Dermis microvascular lymphatic vessel endothelial cell (primary cell): ENCODE results near the gene SUCLA2. TPM values are rescaled to one million over a fixed set of nuclear protein-coding genes. Genes with fewer than 3 reads are reported as not detected.
A peak's percentile ranks its signal among the peaks of the same experiment; 100 is the strongest.

ENCODE experiments used
- DNase-seq, 2 donors: peaks; one replicate each; pipeline versions ENCODE4 v3.0.0 to v3.0.0-alpha.2; 2010; ENCODE audit warnings: low read depth in 2 of 2
- total RNA-seq: library from RNA; depleted of rRNA; stranded (reverse); fragments of >200 nt; gene quantifications from 2 replicates; pipeline ENCODE4 v1.2.1, GENCODE V29; 2014

Gene SUCLA2
- 30.1 and 30.6 TPM in 2 replicates for total RNA-seq

DNA sequence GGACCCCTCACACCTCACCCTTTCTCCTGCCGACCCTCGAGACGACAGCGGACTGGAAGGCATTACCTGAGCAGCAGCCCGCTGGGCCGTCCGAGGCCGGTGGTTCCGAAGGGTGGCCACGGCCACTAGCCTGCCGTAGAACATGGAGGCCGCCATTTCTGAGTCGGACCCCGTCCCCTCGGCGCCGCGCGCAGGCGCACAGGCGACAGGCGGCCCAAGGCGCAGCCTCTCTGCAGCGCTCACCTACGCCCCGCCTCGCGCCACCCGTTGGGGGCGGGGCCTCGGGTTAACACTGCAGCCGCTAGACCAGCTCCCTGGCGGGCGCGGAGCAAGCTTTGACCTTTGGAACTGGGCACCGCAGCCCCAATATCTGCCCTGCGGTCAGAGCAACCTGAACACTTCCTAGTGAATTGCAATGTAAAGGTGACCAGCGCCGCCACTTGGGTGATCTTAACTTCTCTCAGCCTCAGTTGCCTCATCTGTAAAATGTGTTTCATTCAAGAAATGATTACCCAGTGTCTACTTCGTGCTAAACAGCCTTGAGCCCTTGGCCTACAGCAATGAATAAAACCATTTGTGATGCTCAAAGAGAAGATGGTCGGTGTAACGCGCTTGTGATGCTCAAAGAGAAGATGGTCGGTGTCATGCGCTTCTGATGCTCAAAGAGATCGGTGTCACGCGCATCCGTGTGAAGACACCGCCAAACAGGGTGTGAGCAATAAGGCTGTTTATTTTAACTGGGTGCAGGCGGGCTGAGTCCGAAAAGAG, at the start of gene SUCLA2:
Gene SUCLA2, minus strand, starts transcription at position 160 of the 768 bp plus-strand sequence. Its CDS starts 4 bp downstream, at position 156.
- peak; percentile 66 to 91 for DNase-seq

DNA sequence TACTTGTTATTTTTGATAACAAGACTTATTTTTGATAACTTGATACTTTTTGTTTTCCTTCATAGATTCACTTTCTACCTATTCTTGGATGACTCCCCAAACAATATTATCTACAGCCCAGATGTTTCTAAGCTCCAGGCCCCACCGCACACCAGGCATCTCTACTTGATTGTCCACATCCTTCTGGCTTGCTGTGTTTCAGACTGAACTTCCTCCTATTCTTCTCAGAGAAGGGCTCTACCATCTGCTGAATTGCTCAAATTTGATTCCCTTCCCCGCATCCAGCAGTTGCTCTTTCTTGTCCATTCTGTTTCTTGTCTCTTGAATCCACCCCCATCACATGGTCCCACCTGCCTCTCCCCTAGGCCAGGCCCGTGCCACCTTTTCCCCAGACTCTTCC, 49.5 kb upstream of the SUCLA2 start:
- no peak for DNase-seq

DNA sequence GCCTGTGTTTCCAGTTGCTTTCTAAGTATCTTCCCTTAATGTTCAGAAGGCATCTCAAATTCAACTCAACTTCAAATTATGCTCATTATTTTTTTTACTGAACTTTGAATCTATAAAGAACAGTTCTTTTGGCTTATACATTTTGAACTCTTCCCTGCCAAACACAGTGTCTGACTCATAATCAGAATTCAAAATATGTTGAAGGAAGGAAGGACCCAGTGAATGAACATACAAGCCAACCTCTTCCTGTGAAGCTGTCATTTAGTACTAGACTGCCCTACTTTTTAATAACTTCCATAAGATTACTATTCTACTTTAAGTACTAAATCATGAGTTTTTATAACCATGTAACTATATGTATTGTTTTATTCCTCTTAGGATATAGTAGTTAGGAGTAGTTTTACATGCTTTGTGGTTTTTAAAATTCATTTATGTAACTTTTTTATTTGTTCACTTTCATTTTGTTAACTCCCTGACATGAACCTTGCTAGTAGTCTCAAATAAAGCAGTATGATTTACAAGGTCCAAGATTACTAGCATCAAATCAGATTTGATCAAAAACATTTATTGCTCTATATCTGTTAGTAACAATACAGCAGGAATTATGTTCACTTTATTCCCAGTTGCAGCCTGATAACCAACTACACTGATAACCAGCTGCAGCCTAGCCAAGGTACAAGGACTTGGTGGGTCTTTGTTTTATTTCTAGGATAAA, 42.9 kb upstream of the SUCLA2 start:
- peak; percentile 39 to 68 for DNase-seq

DNA sequence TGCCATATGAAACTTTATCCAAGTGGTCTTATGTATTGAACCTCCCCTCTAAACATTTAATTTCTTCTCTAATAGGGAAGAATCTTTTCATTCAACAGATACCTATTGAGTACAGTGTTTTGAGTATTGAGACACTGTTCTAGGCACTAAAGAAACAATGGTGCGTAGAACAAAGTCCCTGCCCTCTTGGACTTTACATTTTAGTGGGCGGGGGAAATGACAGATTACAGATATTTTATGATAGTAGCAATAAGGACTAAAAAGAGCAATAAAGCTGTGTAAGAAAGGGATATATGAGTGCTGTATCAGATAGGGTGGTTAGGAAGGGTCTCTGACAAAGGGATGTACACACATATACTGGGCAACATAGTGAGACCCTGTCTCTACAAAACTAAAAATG, 41.8 kb upstream of the SUCLA2 start:
- DNase-seq, result no peak

DNA sequence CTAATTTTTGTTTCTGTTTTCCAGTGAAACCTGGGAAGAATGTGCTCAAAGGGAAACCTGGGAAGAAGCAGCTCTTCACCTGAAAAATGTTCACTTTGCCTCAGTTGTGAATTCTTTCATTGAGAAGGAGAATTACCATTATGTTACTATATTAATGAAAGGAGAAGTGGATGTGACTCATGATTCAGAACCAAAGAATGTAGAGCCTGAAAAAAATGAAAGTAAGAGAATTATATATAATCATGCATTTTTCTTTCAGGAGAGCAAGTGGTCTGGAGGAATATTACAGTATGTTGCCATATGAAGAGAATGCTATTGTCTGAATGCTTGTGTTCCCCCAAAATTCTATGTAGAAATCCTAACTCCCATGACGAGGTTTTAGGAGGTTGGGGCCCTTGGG, 39.8 kb upstream of the SUCLA2 start:
- no peak for DNase-seq

DNA sequence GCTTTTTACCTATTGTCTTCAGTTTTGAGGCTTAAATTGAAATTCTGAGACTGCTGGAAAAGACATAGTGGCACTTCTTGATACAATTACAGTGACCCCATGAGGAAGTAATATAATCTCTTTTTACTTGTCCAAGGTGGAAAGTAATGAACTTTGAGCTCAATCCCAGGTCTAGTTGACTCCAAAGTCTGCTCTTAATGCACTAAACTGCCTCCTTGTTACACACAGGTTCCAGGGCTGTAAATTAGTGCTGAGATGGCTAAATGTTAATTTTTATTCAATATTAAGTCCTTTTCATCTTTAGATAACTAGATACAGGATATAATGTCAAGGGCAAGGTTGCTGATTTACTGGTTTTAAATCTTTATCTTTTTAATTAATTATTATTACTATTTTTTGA, 39.0 kb upstream of the SUCLA2 start:
- DNase-seq, result no peak

DNA sequence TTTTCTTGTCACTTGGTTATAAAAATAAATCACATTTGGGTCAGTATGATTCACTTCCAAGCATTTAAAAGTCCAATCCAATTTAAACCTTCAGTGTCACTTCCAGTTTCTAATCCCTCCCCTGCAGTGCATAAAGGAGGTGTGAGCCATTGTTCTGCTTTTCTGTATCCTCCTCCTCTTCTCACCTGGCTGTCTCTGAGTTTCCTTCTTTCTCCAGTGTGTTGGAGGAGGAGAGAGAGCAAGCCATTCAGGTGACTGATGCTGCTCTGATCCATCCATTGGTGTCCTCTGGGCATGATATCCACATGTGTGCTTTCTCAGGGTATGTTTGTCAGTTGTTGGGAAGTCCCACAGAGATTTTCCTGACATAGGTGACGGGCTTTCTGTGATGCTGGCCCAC, 37.7 kb upstream of the SUCLA2 start:
- peak in 1 of 2 donors; percentile 15 for DNase-seq

DNA sequence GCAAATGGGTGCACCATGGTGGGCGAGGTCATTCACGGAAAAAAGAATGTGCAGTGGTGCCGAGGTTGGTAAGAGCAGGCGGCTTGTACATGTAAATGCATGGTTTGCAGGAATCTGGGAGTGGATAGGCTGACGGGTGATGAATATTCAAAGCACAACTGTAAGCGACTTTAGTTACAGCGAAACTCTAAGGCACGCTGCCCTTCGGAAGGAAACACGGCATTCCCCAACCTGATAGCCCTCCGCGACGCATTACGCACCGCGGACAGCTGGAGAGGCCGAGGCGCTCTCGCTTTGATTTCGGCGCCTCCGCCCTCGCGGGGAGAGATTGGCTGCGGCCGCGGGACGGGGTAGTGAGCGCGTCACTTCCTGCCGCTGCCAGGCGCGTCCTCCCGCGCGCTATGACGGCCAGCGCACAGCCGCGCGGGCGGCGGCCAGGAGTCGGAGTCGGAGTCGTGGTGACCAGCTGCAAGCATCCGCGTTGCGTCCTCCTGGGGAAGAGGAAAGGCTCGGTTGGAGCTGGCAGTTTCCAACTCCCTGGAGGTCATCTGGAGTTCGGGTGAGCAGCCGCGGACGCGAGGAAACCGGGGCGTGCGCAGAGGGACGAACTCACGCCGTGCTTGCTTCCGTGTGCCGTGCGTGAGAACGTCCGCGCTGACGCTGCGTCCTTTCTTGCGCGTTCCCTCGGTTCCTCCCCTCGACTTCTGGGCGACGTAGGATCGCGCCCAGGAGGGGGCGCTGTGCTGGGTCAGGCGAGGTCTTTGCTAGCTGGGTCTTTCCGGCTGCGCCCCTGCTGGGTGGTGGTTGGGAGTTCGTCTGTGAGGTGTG, 36.5 kb upstream of the SUCLA2 start, which contains the start of gene NUDT15:
Gene NUDT15, plus strand, starts transcription at position 381 of the 828 bp plus-strand sequence. Its CDS starts 21 bp downstream, at position 402.
- peak; percentile 95 to 96 for DNase-seq

DNA sequence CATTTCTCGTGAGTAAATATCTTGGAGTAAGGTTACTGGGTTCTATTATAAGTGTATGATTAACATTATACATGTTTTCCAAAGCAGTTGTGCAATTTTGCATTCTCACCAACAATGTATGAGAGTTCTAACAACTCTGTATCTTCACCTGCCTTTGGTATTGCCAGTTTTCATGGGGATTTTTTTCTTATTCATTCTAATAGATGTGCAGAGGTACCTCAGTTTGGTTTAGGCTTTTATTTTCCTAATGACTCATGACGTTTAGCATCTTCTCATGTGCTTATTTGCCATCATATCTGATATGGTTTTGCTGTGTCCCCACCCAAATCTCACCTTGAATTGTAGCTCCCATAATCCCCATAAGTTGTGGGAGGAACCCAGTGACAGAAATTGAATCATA, 28.8 kb upstream of the SUCLA2 start:
- DNase-seq, result no peak

DNA sequence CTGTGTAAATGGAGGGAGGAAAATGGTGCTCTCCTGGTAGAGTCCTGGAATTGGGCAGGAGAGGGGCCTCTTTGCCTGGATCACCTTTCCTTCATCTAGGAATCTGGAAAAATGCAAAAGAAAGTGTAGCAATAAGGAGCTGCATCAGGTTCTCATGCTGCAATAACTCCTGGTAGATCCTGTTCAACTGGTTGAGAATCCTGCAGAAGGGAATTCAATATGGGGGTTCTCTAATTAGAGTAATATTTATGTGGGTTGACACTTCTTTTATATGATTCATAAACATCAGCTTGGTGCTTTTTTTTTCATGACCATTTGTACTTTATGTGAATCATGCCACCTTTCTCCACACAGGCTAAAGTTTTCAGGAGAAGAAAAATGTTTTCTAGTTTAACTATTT, 27.0 kb upstream of the SUCLA2 start:
- no peak for DNase-seq

DNA sequence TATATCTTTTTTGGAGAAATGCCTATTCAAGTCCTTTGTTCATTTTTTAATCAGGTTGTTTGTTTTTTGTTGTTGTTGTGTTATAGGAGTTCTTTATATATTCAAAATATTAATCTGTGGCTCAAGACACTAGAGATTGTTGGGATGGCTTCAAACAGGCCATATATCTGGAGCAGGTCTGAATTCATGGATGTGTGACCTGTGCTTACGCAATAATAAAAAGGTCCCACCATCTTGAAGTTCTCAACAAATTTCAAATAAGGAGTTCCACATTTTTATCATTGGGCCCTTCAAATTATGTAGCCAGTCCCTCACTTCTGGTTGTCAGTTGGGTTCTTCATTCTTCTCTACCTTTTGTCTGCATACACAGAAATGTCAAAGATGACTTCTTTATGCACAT, 18.7 kb upstream of the SUCLA2 start:
- DNase-seq, result no peak

DNA sequence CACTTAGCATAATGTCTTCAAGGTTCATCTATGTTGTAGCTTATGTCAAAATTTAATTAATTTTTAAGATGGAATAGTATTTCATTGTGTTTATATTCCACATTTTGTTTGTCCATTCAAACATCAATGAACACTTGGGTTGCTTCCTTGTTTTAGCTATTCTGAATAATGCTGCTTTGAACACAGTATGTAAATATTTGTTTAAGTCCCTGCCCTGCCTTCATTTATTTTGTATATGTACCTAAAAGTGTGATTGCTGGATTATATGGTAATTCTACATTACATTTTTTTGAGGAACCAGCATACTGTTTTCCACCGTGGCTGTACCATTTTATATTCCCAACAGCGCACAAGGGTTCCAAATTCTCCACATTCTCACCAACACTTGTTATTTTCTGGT, 17.6 kb upstream of the SUCLA2 start:
- no peak for DNase-seq

DNA sequence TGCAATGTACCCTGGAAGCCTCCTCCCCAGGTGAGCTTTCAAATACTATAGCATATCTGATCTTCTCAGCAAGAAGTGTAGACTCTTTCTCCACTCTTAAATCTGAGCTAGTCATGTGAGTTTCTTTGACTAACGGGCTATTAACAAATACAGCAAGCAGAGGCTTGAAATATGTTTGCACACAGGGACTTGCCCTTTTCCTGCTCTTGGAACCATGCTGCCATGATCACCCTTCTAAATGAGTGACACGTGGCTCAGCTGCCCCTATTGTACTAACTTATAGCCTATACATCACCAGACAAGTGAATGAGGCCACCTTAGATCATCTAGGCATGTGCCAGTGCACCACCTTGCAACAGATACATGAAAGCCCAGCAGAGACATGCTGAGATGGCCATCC, 13.3 kb upstream of the SUCLA2 start:
- DNase-seq, result no peak

DNA sequence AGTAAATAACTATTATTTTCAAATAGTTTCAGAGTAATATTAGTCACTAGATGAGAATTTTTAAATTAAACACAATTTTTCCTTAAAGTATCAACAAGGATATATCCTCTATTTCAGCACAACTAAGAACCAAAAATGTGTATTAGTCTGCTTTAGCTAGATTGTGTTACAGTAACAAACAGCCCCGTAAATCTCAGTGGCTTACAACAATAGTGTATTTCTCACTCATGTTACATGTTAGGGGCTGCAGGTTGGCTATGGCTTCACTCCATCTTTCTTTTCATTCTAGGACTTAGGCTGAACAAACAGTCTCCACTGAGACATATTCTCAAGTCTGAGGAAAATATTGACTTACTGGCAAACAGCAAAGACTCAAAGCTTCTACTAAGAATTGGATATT, 11.6 kb upstream of the SUCLA2 start:
- DNase-seq, result no peak

DNA sequence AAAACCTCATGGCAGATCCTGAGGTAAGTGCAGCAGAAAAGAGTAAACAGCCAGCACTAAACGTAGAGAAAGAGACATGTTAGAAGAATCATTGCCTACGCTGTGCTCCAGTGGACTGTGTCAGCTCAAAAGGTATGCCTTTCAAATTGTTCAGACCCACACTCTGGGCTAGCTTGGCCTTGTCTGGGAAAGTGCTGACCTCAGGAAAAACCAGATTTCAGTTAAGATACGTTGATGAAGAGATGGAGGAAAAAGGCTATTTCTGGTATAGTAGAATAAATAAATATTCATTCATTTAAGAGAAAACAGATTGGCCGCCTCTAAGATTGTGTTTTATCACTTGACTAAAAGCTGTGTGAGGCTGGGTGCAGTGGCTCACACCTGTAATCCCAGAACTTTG, 9.6 kb upstream of the SUCLA2 start:
- DNase-seq, result no peak

DNA sequence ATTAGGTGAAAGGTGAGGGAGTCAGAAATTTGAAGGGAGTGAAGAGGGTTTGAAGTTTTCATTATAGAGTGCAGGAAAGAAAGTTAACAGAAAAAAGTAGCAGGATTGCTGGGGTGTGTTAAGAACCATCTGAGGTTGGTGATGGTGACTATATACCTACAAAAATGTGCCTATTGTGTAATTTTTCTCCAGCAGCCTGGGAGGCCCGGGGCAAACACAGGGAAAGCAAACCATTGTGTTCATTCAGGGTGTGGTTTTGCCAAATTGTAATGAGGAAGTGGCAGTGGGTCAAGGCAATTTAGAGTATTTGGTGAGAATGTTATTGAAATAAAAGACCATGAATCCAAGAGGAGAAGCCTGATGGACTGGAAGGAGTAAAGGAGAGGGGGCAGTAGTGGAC, 8.2 kb upstream of the SUCLA2 start:
- DNase-seq, result no peak

DNA sequence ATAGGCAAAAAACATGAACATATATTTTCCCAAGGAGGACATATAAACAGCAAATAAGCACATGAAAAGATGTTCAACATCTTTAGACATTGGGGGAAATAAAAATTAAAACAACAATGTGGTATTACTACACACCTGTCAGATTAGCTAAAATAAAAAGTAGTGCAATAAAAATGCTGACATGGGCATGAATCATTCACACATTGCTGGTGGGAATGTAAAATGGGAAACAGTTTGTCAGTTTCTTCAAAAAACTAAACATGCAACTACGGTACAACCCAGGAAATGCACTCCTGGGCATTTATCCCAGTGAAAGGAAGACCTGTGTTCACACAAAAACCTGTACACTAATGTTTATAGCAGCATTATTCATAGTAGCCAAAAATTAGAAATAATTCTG, 5.3 kb upstream of the SUCLA2 start:
- DNase-seq, result peak in 1 of 2 donors; percentile 6

DNA sequence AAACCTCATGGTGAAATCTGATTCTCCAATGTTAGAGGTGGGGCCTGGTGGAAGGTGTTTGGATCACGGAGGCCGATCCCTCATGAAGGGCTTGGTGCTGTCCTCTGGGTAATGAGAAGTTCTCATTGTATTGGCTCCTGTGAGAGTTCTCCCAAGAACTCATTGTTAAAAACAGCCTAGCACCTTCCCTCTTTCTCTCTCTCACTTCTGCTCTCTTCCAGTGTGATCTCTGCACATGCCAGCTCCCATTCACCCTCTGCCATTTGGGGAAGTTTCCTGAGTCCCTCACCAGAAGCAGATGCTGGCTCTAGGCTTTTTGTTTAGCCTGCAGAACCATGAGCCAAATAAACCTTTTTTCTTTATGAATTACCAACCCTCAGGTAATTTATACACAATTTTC, 3.1 kb upstream of the SUCLA2 start:
- no peak for DNase-seq

DNA sequence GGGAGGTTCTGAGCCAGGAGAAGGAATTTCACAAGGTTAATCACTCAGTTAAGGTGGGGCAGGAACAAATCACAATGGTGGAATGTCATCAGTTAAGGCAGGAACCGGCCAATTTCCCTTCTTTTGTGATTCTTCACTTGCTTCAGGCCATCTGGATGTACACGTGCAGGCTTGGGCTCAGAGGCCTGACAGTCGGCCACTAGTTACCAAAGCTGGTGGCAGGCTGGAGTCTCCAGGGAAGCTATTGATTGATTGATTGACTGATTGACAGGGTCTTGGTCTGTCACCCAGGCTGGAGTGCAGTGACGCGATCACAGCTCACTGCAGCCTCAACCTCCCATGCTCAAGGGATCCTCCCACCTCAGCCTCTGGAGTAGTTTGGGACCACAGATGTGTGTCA, 926 bp upstream of the SUCLA2 start:
- peak in 1 of 2 donors; percentile 18 for DNase-seq

DNA sequence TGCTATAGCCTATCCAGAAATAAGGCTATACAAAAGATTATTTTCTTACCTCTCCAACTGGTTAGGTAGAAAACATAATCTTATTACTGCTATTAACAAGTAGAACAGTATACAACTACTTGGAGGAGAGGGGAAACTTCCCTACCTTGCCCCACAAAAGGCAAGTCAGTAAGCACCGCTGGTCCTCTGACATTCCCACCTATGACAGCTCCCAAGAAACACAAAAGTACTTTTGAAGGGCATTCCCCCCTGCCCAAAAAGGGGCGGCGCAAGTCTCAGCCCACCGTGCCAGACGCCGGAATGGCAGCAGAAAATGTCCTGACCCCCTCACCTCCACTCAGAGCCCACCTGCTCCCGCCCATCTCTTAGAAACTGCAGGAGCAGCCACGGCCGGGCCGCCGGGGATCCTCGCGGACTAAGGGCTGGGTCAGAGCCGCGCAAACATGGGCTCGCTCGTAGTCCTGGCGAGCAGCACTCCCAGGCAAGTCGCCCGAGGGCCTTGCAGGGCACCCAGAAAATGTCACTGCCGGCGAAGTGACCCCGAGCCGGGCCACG, 437 bp downstream of the SUCLA2 start:
- peak in 1 of 2 donors; percentile 17 for DNase-seq

DNA sequence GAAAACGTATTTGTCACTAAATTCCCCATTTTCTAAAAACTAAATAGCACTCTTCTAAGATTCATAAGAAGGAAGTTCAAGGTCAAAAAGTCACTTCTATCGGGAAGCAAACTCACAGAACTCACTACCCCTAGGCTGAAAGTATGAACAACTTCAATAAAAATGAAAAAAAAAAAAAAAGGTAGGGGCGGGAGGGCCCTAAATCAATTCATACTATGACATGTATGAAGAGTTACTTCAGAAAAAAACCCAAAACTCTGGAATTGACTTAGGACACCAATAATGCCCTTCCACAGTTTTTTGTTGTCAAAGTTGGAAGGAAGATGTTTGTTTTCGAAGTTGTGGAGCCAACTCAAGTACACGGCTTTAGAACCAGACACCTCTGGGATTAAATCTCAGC, 1.1 kb downstream of the SUCLA2 start:
- DNase-seq, result no peak

DNA sequence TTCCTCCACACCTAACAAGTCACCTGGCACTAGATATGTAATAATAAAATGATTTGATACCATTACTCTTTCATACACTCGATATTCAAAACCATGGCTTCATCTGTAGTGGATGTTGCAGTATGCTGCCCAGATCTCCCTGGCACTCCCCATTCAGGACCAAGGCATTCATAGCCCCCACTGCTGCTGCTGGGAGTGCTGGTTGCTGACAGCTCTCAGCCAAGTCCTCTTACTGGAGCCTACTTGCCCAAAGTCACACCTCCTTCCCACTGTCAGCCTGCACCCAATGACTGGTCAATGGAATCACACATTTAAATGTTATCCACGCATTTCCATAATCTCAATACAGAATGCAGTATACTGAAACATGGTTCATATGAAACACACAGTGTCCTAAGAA, 3.7 kb downstream of the SUCLA2 start:
- no peak for DNase-seq
